ENCODE measurements around the gene SORL1. TPM values are rescaled to one million over a fixed set of nuclear protein-coding genes. Genes with fewer than 3 reads are reported as not detected.
A peak's percentile ranks its signal among the peaks of the same experiment; 100 is the strongest.

SORL1 gene
- total RNA-seq, 1 experiment from 2014 or later, result 197 TPM

DNA sequence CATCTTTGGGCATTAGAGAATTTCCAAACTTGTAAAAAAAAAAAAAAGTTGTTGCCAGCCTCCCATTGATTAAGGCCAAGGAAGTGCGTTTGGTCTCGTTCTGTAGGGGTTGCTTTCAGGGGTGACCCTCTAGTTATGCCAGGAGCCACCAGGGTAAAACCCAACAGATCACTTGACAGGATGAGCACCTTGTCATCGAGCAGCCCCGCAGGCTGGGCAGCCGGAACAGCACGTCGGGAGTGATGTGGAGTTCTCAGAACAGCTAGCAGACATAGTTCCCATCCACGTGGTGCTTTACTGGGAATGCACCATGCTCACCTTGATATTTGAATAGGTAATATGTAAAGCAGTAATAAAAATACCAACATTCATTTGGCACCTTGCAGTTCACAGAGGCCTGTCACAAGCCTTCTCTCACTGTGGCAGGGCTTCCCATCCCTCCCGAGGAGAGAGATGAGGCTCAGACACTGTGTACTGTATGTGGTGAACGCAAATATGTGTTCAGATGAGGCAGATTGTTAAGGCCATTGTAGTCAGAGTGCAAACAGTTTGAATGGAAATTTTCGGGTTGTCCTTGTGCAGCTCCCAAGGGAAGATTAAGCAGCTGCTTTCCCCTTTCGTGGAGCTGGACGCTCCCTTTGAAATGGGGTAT, 71.6 kb downstream of the SORL1 start:
- H3K4me1 ChIP-seq (ENCODE audit: low read length), result peaks cover 32% of the 10 kb centered on the region
- H3K36me3 ChIP-seq (ENCODE audit: insufficient read depth, low read length), result peaks cover 64% of the 10 kb centered on the region
- H3K27me3 ChIP-seq (ENCODE audit: low read length), result no peaks in the 10 kb centered on the region
- H3K27ac ChIP-seq (ENCODE audit: low read length), result no peak overlapping the region
- no peak for DNase-seq
- no peaks in the 10 kb centered on the region for H4K20me1 ChIP-seq (ENCODE audit: insufficient read depth, low read depth, low read length)
- H3K9ac ChIP-seq (ENCODE audit: low read length), result no peak overlapping the region
- H3K79me2 ChIP-seq (ENCODE audit: low read length), result peaks cover 66% of the 10 kb centered on the region
- H3K4me2 ChIP-seq (ENCODE audit: low read depth, low read length, poor library complexity, severe bottlenecking), result no peak overlapping the region
- H3K4me3 ChIP-seq (ENCODE audit: low read length), result no peak overlapping the region
- no peaks in the 10 kb centered on the region for H3K9me3 ChIP-seq (ENCODE audit: low read length)
- no peak overlapping the region for H2AFZ ChIP-seq (ENCODE audit: low read length)
- H3K9me2 ChIP-seq (replicated peaks; ENCODE audit: insufficient read depth, low read length), result no peaks in the 10 kb centered on the region

DNA sequence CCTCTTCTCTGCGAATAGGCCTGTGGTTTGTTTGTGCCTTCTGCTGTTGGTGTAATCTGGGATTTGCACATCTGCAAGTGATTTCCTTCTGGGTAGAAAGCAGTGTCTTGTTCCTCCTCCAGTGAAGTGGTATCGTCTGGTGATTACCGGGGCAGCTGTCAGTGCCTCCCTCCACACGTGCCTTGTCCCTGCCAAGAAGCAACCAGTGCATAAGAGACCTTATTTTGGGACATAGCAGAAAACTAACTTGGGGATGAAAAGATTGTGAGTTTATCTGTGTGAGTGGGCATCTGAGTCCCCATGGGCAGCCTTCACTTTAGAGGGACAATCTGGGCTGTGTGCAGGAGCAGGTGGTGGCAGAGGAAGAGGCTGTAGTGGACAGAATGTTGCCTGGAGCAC, 72.1 kb downstream of the SORL1 start:
- Histone ChIP-seq H3K4me3 (ENCODE audit: low read length) (no peak overlapping the region), H3K79me2 (ENCODE audit: low read length) (peaks cover 71% of the 10 kb centered on the region), H3K4me2 (ENCODE audit: low read depth, low read length, poor library complexity, severe bottlenecking) (no peak overlapping the region), H3K27ac (ENCODE audit: low read length) (no peak overlapping the region), H3K36me3 (ENCODE audit: insufficient read depth, low read length) (peaks cover 67% of the 10 kb centered on the region), H3K9ac (ENCODE audit: low read length) (no peak overlapping the region), H4K20me1 (ENCODE audit: insufficient read depth, low read depth, low read length) (no peaks in the 10 kb centered on the region), H3K9me3 (ENCODE audit: low read length) (no peaks in the 10 kb centered on the region), H3K27me3 (ENCODE audit: low read length) (no peaks in the 10 kb centered on the region), H3K9me2 (replicated peaks; ENCODE audit: insufficient read depth, low read length) (no peaks in the 10 kb centered on the region), H3K4me1 (ENCODE audit: low read length) (peaks cover 29% of the 10 kb centered on the region), H2AFZ (ENCODE audit: low read length) (no peak overlapping the region)
- no peak for DNase-seq

DNA sequence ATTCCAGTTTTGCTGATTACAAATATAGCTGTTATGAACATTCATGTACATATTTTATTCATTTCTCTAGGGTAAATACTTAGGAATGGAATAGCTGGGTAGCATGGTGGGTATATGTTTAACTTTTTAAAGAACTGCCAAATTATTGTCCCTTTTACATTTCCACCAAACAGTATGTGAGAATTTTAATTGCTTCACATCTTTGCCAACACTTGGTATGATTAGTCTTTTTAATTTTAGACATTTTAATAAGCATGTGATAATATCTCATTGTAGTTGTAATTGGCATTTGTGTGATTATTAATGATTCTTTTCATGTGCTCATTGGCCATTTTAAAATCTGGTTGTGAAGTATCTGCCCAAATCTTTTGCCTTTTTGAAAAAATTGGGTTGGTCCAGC, 73.3 kb downstream of the SORL1 start:
- no peaks in the 10 kb centered on the region for H4K20me1 ChIP-seq (ENCODE audit: insufficient read depth, low read depth, low read length)
- H2AFZ ChIP-seq (ENCODE audit: low read length), result no peak overlapping the region
- H3K36me3 ChIP-seq (ENCODE audit: insufficient read depth, low read length), result peaks cover 76% of the 10 kb centered on the region
- no peak overlapping the region for H3K4me3 ChIP-seq (ENCODE audit: low read length)
- H3K27me3 ChIP-seq (ENCODE audit: low read length), result no peaks in the 10 kb centered on the region
- DNase-seq, result no peak
- no peak overlapping the region for H3K9ac ChIP-seq (ENCODE audit: low read length)
- H3K4me2 ChIP-seq (ENCODE audit: low read depth, low read length, poor library complexity, severe bottlenecking), result no peak overlapping the region
- H3K9me3 ChIP-seq (ENCODE audit: low read length), result no peaks in the 10 kb centered on the region
- H3K79me2 ChIP-seq (ENCODE audit: low read length), result peaks cover 74% of the 10 kb centered on the region
- H3K27ac ChIP-seq (ENCODE audit: low read length), result no peak overlapping the region
- no peaks in the 10 kb centered on the region for H3K9me2 ChIP-seq (replicated peaks; ENCODE audit: insufficient read depth, low read length)
- peaks cover 25% of the 10 kb centered on the region for H3K4me1 ChIP-seq (ENCODE audit: low read length)

GRCh38 chr11:121530257-121530656, 78.1 kb downstream of the SORL1 start:
- no peak overlapping the region for H3K4me2 ChIP-seq (ENCODE audit: low read depth, low read length, poor library complexity, severe bottlenecking)
- DNase-seq, result no peak
- no peaks in the 10 kb centered on the region for H3K9me2 ChIP-seq (replicated peaks; ENCODE audit: insufficient read depth, low read length)
- no peaks in the 10 kb centered on the region for H4K20me1 ChIP-seq (ENCODE audit: insufficient read depth, low read depth, low read length)
- H3K27ac ChIP-seq (ENCODE audit: low read length), result peak overlapping the region; percentile 40; the same call in 1 of the 2 replicates
- no peaks in the 10 kb centered on the region for H3K9me3 ChIP-seq (ENCODE audit: low read length)
- no peaks in the 10 kb centered on the region for H3K27me3 ChIP-seq (ENCODE audit: low read length)
- H3K9ac ChIP-seq (ENCODE audit: low read length), result no peak overlapping the region
- H3K4me3 ChIP-seq (ENCODE audit: low read length), result no peak overlapping the region
- H2AFZ ChIP-seq (ENCODE audit: low read length), result no peak overlapping the region
- H3K79me2 ChIP-seq (ENCODE audit: low read length), result peaks cover 80% of the 10 kb centered on the region
- peaks cover 59% of the 10 kb centered on the region for H3K4me1 ChIP-seq (ENCODE audit: low read length)
- peaks cover 50% of the 10 kb centered on the region for H3K36me3 ChIP-seq (ENCODE audit: insufficient read depth, low read length)

GRCh38 chr11:121533601-121534000, 81.5 kb downstream of the SORL1 start:
- Histone ChIP-seq H2AFZ (ENCODE audit: low read length) (no peak overlapping the region), H3K9ac (ENCODE audit: low read length) (peak overlapping the region; percentile 45), H3K4me1 (ENCODE audit: low read length) (peaks cover 88% of the 10 kb centered on the region), H4K20me1 (ENCODE audit: insufficient read depth, low read depth, low read length) (no peaks in the 10 kb centered on the region), H3K27me3 (ENCODE audit: low read length) (no peaks in the 10 kb centered on the region), H3K36me3 (ENCODE audit: insufficient read depth, low read length) (peaks cover 29% of the 10 kb centered on the region), H3K9me3 (ENCODE audit: low read length) (no peaks in the 10 kb centered on the region), H3K9me2 (replicated peaks; ENCODE audit: insufficient read depth, low read length) (no peaks in the 10 kb centered on the region), H3K79me2 (ENCODE audit: low read length) (peaks cover 77% of the 10 kb centered on the region), H3K4me3 (ENCODE audit: low read length) (peak overlapping the region; percentile 9; the same call in 1 of the 2 replicates), H3K27ac (ENCODE audit: low read length) (peak overlapping the region; percentile 91), H3K4me2 (ENCODE audit: low read depth, low read length, poor library complexity, severe bottlenecking) (peak overlapping the region; percentile 55)
- DNase-seq, result peak; percentile 39

- Histone ChIP-seq H3K9me3 (ENCODE audit: low read length) (no peaks in the 10 kb centered on the region), H3K4me2 (ENCODE audit: low read depth, low read length, poor library complexity, severe bottlenecking) (peak overlapping the region; percentile 55), H3K27ac (ENCODE audit: low read length) (peak overlapping the region; percentile 91), H3K4me1 (ENCODE audit: low read length) (peaks cover 96% of the 10 kb centered on the region), H4K20me1 (ENCODE audit: insufficient read depth, low read depth, low read length) (no peaks in the 10 kb centered on the region), H3K4me3 (ENCODE audit: low read length) (no peak overlapping the region), H3K36me3 (ENCODE audit: insufficient read depth, low read length) (peaks cover 30% of the 10 kb centered on the region; the same call in 1 of the 2 replicates), H3K9me2 (replicated peaks; ENCODE audit: insufficient read depth, low read length) (no peaks in the 10 kb centered on the region), H2AFZ (ENCODE audit: low read length) (no peak overlapping the region), H3K27me3 (ENCODE audit: low read length) (no peaks in the 10 kb centered on the region), H3K9ac (ENCODE audit: low read length) (peak overlapping the region; percentile 45), H3K79me2 (ENCODE audit: low read length) (peaks cover 76% of the 10 kb centered on the region)
- DNase-seq, result peak; percentile 77
Measured at GRCh38 chr11:121534131-121535093, 82.3 kb downstream of the SORL1 start.

DNA sequence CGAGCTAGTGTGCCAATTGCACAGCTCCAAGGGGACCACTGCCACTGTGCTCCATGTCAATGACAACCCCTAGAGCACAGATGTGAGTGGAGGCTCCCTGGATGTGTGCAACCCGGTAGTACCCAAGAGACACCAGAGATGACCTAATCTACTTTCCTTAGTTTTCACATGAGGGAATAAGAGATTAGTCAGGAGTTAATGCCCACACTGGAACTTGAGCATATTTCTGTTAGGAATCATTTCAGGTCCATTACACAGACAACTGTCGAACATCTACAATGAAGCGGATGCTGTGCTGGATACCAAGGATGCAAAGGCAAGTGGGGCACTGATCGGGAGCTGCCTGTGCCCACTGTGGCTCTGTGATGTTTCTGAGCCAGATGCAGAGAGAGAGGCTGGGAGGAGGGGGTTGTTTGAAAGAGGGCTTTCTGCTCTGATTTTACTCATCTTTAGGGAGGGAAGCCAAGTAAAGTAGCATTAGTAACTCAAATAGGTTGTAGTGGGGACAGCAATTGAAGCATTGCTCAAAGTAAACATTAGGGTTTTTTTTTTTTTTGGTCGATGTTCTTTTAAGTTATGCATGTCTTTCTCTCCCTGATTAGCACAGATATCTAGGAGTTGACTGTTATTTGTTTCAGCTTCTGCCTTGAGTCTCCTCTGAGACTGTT, 83.1 kb downstream of the SORL1 start:
- no peaks in the 10 kb centered on the region for H3K9me3 ChIP-seq (ENCODE audit: low read length)
- H4K20me1 ChIP-seq (ENCODE audit: insufficient read depth, low read depth, low read length), result no peaks in the 10 kb centered on the region
- peaks cover 30% of the 10 kb centered on the region; the same call in 1 of the 2 replicates for H3K36me3 ChIP-seq (ENCODE audit: insufficient read depth, low read length)
- peaks cover 78% of the 10 kb centered on the region for H3K79me2 ChIP-seq (ENCODE audit: low read length)
- no peak for DNase-seq
- H2AFZ ChIP-seq (ENCODE audit: low read length), result no peak overlapping the region
- peak overlapping the region; percentile 55 for H3K4me2 ChIP-seq (ENCODE audit: low read depth, low read length, poor library complexity, severe bottlenecking)
- no peak overlapping the region for H3K4me3 ChIP-seq (ENCODE audit: low read length)
- H3K27me3 ChIP-seq (ENCODE audit: low read length), result no peaks in the 10 kb centered on the region
- peak overlapping the region; percentile 45 for H3K9ac ChIP-seq (ENCODE audit: low read length)
- peaks cover 99% of the 10 kb centered on the region for H3K4me1 ChIP-seq (ENCODE audit: low read length)
- H3K9me2 ChIP-seq (replicated peaks; ENCODE audit: insufficient read depth, low read length), result no peaks in the 10 kb centered on the region
- H3K27ac ChIP-seq (ENCODE audit: low read length), result peak overlapping the region; percentile 91

DNA sequence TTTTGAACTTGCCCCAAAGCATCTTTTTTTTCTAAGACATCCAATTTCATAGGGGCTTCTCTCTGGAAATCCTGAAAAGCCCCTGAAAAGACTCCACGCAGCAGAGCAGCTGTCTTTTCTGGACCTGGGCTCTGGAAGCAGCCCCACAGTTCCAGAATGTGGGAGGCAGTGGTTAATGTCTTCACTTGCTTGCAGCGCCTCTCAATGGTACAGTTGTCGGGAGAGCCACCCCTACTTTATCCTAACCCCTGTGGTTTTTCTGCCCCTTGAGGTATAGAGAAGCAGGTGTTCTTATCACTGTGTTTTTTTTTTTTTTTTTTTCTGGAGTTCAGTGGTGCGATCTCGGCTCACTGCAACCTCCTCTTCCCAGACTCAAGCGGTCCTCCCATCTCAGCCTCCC, 84.0 kb downstream of the SORL1 start:
- Histone ChIP-seq H3K9ac (ENCODE audit: low read length) (peak overlapping the region; percentile 45), H3K9me2 (replicated peaks; ENCODE audit: insufficient read depth, low read length) (no peaks in the 10 kb centered on the region), H2AFZ (ENCODE audit: low read length) (no peak overlapping the region), H3K4me2 (ENCODE audit: low read depth, low read length, poor library complexity, severe bottlenecking) (peak overlapping the region; percentile 55), H3K79me2 (ENCODE audit: low read length) (peaks cover 79% of the 10 kb centered on the region), H3K36me3 (ENCODE audit: insufficient read depth, low read length) (peaks cover 32% of the 10 kb centered on the region; the same call in 1 of the 2 replicates), H3K4me3 (ENCODE audit: low read length) (no peak overlapping the region; the same call in 1 of the 2 replicates), H3K27ac (ENCODE audit: low read length) (peak overlapping the region; percentile 91), H3K27me3 (ENCODE audit: low read length) (no peaks in the 10 kb centered on the region), H4K20me1 (ENCODE audit: insufficient read depth, low read depth, low read length) (no peaks in the 10 kb centered on the region), H3K9me3 (ENCODE audit: low read length) (no peaks in the 10 kb centered on the region), H3K4me1 (ENCODE audit: low read length) (peaks cover 99% of the 10 kb centered on the region)
- peak; percentile 47 for DNase-seq

Data from Karpas-422 (cell line).